K562 (cell line): ENCODE results near the gene COX6B2. TPM values are rescaled to one million over a fixed set of nuclear protein-coding genes. Genes with fewer than 3 reads are reported as not detected.

Experiments used
- ATF7 ChIP-seq: fragments of 450-650 bp; IDR thresholded peaks from 2 replicates; pipeline ENCODE4 v1.7.1; 2014; ENCODE audit warnings: mild to moderate bottlenecking, moderate library complexity
- BRF1 ChIP-seq: IDR thresholded peaks from 3 replicates; pipeline ENCODE4 v1.6.1; 2011; ENCODE audit warnings: borderline replicate concordance, mild to moderate bottlenecking; ENCODE audit not compliant: insufficient read length; ENCODE audit errors: extremely low read depth
- TAL1 ChIP-seq: fragments of 450-650 bp; IDR thresholded peaks from 2 replicates; pipeline ENCODE4 v1.6.1; 2016; ENCODE audit warnings: mild to moderate bottlenecking
- U2AF2 ChIP-seq: fragments of 200-400 bp; formaldehyde crosslinking; optimal IDR thresholded peaks from 2 replicates; pipeline ENCODE3; 2017; ENCODE audit warnings: low read depth, mild to moderate bottlenecking, low read length
- polyA plus RNA-seq, 8 experiments: library from polyadenylated mRNA; depleted of rRNA in 4 of 8; stranded (reverse) in 5 of 8; unstranded in 3 of 8; fragments of >200 nt; fragmentation: Nextera tagmentation in 2 of 8; fragmentation: Illumina TruSeq in 1 of 8; extraction: Ambion mirVana in 2 of 8; extraction: Trizol in 1 of 8; gene quantifications; 2 replicates each; pipeline versions ENCODE4 v1.2.1 to v1.2.3, GENCODE V29; 2011 to 2014; ENCODE audit warnings: inconsistent platforms in 1 of 8, missing spikeins in 1 of 8
- total RNA-seq, 7 experiments: library from RNA; depleted of rRNA in 6 of 7; stranded (reverse); fragments of >200 nt in 6 of 7; fragmentation: Illumina TruSeq in 2 of 7; extraction: Trizol in 2 of 7; gene quantifications; 2 replicates each; pipeline versions ENCODE4 v1.2.1 to v1.2.3, GENCODE V29; 2011 to 2021; ENCODE audit warnings: low replicate concordance in 1 of 7
- TF ChIP-seq, protein P1 (sequence below): sonication (generic); formaldehyde crosslinking; IDR thresholded peaks from 2 replicates; pipeline ENCODE4 v1.8.1; 2023; ENCODE audit warnings: mild to moderate bottlenecking, missing genetic modification reagents
- TF ChIP-seq, protein P2 (sequence below): fragments of 250-450 bp; sonication (Bioruptor Pico); IDR thresholded peaks from 2 replicates; pipeline ENCODE4 v1.8.0; 2021; ENCODE audit warnings: moderate library complexity, mild to moderate bottlenecking, inconsistent platforms
- TF ChIP-seq, protein P3 (sequence below): conservative IDR thresholded peaks from 2 replicates; pipeline ENCODE4 v1.6.1; 2011; ENCODE audit warnings: low read depth, mild to moderate bottlenecking, low read length; ENCODE audit not compliant: control insufficient read depth
- TF ChIP-seq, protein P4 (sequence below), 2 experiments: IDR thresholded peaks; 2 replicates each; pipeline ENCODE4 v1.6.1; 2012; ENCODE audit warnings: improper control_type of control experiment in 2 of 2, low read depth in 2 of 2, low read length in 2 of 2, borderline replicate concordance in 1 of 2
- TF ChIP-seq, protein P5 (sequence below): fragments of 450-650 bp; formaldehyde crosslinking; IDR thresholded peaks from 2 replicates; pipeline ENCODE4 v1.4.0; 2022; ENCODE audit warnings: missing genetic modification characterization

COX6B2 gene
- total and polyA plus RNA-seq, 9 of the 15 experiments (the other 6 are each of a cell fraction or from before 2014, with no cell fraction given), result 0.40 to 2.5 (median 0.83) TPM

DNA sequence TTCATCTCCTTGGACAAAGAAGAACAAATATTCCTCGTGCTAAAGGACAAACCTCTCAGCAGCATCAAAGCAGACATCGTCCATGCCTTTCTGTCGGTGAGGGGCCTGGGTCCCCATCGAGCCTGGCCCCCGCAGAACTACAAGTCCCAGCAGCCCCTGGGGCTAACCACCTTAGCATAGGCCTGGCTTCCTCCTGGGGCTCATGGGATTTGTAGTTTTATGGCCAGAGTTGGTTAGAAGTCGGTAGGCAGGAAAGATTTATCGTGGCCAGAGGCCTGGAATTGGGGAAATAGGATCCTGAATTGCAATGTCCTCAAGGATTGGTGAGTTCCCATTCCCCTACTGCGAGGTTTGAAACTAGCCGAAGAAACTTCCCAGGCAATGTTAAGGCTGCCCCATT is 49.0 kb downstream of the COX6B2 start (continued):
- TF ChIP-seq, protein P1, sequence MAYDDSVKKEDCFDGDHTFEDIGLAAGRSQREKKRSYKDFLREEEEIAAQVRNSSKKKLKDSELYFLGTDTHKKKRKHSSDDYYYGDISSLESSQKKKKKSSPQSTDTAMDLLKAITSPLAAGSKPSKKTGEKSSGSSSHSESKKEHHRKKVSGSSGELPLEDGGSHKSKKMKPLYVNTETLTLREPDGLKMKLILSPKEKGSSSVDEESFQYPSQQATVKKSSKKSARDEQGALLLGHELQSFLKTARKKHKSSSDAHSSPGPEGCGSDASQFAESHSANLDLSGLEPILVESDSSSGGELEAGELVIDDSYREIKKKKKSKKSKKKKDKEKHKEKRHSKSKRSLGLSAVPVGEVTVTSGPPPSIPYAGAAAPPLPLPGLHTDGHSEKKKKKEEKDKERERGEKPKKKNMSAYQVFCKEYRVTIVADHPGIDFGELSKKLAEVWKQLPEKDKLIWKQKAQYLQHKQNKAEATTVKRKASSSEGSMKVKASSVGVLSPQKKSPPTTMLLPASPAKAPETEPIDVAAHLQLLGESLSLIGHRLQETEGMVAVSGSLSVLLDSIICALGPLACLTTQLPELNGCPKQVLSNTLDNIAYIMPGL (CRISPR knock-in tag), result no peak
- TF ChIP-seq U2AF2 (no peak), ATF7 (no peak), BRF1 (no peak), TAL1 (no peak)
- TF ChIP-seq, protein P2, sequence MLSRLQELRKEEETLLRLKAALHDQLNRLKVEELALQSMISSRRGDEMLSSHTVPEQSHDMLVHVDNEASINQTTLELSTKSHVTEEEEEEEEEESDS (CRISPR knock-in tag), result no peak
- TF ChIP-seq, protein P3, sequence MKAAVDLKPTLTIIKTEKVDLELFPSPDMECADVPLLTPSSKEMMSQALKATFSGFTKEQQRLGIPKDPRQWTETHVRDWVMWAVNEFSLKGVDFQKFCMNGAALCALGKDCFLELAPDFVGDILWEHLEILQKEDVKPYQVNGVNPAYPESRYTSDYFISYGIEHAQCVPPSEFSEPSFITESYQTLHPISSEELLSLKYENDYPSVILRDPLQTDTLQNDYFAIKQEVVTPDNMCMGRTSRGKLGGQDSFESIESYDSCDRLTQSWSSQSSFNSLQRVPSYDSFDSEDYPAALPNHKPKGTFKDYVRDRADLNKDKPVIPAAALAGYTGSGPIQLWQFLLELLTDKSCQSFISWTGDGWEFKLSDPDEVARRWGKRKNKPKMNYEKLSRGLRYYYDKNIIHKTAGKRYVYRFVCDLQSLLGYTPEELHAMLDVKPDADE, result peak; percentile 99
- TF ChIP-seq, protein P4, sequence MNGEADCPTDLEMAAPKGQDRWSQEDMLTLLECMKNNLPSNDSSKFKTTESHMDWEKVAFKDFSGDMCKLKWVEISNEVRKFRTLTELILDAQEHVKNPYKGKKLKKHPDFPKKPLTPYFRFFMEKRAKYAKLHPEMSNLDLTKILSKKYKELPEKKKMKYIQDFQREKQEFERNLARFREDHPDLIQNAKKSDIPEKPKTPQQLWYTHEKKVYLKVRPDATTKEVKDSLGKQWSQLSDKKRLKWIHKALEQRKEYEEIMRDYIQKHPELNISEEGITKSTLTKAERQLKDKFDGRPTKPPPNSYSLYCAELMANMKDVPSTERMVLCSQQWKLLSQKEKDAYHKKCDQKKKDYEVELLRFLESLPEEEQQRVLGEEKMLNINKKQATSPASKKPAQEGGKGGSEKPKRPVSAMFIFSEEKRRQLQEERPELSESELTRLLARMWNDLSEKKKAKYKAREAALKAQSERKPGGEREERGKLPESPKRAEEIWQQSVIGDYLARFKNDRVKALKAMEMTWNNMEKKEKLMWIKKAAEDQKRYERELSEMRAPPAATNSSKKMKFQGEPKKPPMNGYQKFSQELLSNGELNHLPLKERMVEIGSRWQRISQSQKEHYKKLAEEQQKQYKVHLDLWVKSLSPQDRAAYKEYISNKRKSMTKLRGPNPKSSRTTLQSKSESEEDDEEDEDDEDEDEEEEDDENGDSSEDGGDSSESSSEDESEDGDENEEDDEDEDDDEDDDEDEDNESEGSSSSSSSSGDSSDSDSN (IDR thresholded peaks at IDR 0.05; ENCODE audit: borderline replicate concordance in 1 of 2, low read depth in 2 of 2, low read length in 2 of 2), result no peak
- TF ChIP-seq, protein P5, sequence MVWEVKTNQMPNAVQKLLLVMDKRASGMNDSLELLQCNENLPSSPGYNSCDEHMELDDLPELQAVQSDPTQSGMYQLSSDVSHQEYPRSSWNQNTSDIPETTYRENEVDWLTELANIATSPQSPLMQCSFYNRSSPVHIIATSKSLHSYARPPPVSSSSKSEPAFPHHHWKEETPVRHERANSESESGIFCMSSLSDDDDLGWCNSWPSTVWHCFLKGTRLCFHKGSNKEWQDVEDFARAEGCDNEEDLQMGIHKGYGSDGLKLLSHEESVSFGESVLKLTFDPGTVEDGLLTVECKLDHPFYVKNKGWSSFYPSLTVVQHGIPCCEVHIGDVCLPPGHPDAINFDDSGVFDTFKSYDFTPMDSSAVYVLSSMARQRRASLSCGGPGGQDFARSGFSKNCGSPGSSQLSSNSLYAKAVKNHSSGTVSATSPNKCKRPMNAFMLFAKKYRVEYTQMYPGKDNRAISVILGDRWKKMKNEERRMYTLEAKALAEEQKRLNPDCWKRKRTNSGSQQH (CRISPR knock-in tag), result no peak
- TF ChIP-seq, all 486 proteins: peak for 35
